Subcutaneous preadipocyte (primary cell): ENCODE data around the gene CYP4A11. TPM values are rescaled to one million over a fixed set of nuclear protein-coding genes. Genes with fewer than 3 reads are reported as not detected.

Experiments used
- small RNA-seq: library from RNA; depleted of rRNA; stranded (forward); fragments of <200 nt; gene quantifications from one replicate; pipeline ENCODE3, GENCODE V24; 2012
- total RNA-seq: library from RNA; depleted of rRNA; stranded (reverse); fragments of >200 nt; gene quantifications from 2 replicates; pipeline ENCODE4 v1.2.3, GENCODE V29; 2012

CYP4A11 gene
- total RNA-seq, result not detected in 2 replicates

GRCh38 chr1:46941135-46941694, at the start of gene CYP4A11:
Gene CYP4A11 (minus strand): TSS chr1:46941476. CDS start chr1:46941433, 43 bp downstream.

Small RNAs within 50 kb of the gene (small RNA-seq; reads per million reads assigned to genes)
- not detected for gene CYP4A26P

Other genes with a start within 250 kb of the CYP4A11 start
- 41.5 and 59.4 TPM in 2 replicates for gene EFCAB14, start 222.4 kb downstream of the CYP4A11 start, total RNA-seq
- gene CYP4B1, start 142.4 kb downstream of the CYP4A11 start, total RNA-seq, result not detected in 2 replicates
- under 0.01 and 0.20 TPM in 2 replicates for gene CYP4X1, start 82.2 kb upstream of the CYP4A11 start, total RNA-seq
- not detected in 2 replicates for gene CYP4Z1, start 125.8 kb upstream of the CYP4A11 start, total RNA-seq
- not detected in 2 replicates for gene CYP4A22, start 196.0 kb upstream of the CYP4A11 start, total RNA-seq
- not detected in 2 replicates for gene PDZK1IP1, start 248.6 kb upstream of the CYP4A11 start, total RNA-seq